ENCODE data around the gene REL. TPM values are rescaled to one million over a fixed set of nuclear protein-coding genes. Genes with fewer than 3 reads are reported as not detected.

REL gene
- total RNA-seq, 1 experiment from 2014 or later, result 23.4 TPM

GRCh38 chr2:60932954-60933353 lies 51.6 kb downstream of the REL start:
- DNase-seq, result no peak
- CTCF ChIA-PET, result no interaction called here
- Mint-ChIP-seq H3K9me3 (ENCODE audit: low read depth, unreplicated experiment) (no peaks in the 10 kb centered on the region), H3K27ac (ENCODE audit: unreplicated experiment) (no peak overlapping the region), H3K36me3 (ENCODE audit: insufficient read depth, unreplicated experiment) (peaks cover 10% of the 10 kb centered on the region), H3K4me1 (ENCODE audit: low read depth, unreplicated experiment) (no peaks in the 10 kb centered on the region), H3K27me3 (ENCODE audit: unreplicated experiment) (no peaks in the 10 kb centered on the region), H3K4me3 (ENCODE audit: low read depth, unreplicated experiment) (no peak overlapping the region)
- BruUV-seq (replicated peaks), result no TSS peak
- TF ChIP-seq, protein P1, sequence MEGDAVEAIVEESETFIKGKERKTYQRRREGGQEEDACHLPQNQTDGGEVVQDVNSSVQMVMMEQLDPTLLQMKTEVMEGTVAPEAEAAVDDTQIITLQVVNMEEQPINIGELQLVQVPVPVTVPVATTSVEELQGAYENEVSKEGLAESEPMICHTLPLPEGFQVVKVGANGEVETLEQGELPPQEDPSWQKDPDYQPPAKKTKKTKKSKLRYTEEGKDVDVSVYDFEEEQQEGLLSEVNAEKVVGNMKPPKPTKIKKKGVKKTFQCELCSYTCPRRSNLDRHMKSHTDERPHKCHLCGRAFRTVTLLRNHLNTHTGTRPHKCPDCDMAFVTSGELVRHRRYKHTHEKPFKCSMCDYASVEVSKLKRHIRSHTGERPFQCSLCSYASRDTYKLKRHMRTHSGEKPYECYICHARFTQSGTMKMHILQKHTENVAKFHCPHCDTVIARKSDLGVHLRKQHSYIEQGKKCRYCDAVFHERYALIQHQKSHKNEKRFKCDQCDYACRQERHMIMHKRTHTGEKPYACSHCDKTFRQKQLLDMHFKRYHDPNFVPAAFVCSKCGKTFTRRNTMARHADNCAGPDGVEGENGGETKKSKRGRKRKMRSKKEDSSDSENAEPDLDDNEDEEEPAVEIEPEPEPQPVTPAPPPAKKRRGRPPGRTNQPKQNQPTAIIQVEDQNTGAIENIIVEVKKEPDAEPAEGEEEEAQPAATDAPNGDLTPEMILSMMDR (IDR thresholded peaks at IDR 0.05; ENCODE audit: unreplicated experiment), result no peak
- intact Hi-C loops (cut with micrococcal nuclease; ENCODE audit: unreplicated experiment), result no loop called here

GRCh38 chr2:60934165-60934722 lies 52.9 kb downstream of the REL start:
- H3K36me3 Mint-ChIP-seq (ENCODE audit: insufficient read depth, unreplicated experiment), result peaks cover 11% of the 10 kb centered on the region
- intact Hi-C loops (cut with micrococcal nuclease; ENCODE audit: unreplicated experiment), result no loop called here
- CTCF ChIA-PET, result interaction anchor here (0.6 kb wide), 1 partner anchor 8 kb away, joined by 4 read pairs; no protein-coding TSS in a partner anchor

GRCh38 chr2:60936757-60937156 lies 55.4 kb downstream of the REL start:
- no peaks in the 10 kb centered on the region for H3K27me3 Mint-ChIP-seq (ENCODE audit: unreplicated experiment)
- H3K4me3 Mint-ChIP-seq (ENCODE audit: low read depth, unreplicated experiment), result no peak overlapping the region
- intact Hi-C loops (cut with micrococcal nuclease; ENCODE audit: unreplicated experiment), result no loop called here
- H3K9me3 Mint-ChIP-seq (ENCODE audit: low read depth, unreplicated experiment), result no peaks in the 10 kb centered on the region
- CTCF ChIA-PET, result no interaction called here
- peaks cover 11% of the 10 kb centered on the region for H3K36me3 Mint-ChIP-seq (ENCODE audit: insufficient read depth, unreplicated experiment)
- no peak overlapping the region for H3K27ac Mint-ChIP-seq (ENCODE audit: unreplicated experiment)
- TF ChIP-seq, protein P1 (IDR thresholded peaks at IDR 0.05; ENCODE audit: unreplicated experiment), result no peak
- no peak for DNase-seq
- no peaks in the 10 kb centered on the region for H3K4me1 Mint-ChIP-seq (ENCODE audit: low read depth, unreplicated experiment)
- no TSS peak for BruUV-seq (replicated peaks)

More at GRCh38 chr2:60934165-60934722, 52.9 kb downstream of the REL start:
- Mint-ChIP-seq H3K4me3 (ENCODE audit: low read depth, unreplicated experiment) (no peak overlapping the region), H3K27ac (ENCODE audit: unreplicated experiment) (no peak overlapping the region), H3K4me1 (ENCODE audit: low read depth, unreplicated experiment) (no peaks in the 10 kb centered on the region), H3K27me3 (ENCODE audit: unreplicated experiment) (no peaks in the 10 kb centered on the region), H3K9me3 (ENCODE audit: low read depth, unreplicated experiment) (no peaks in the 10 kb centered on the region)
- no TSS peak for BruUV-seq (replicated peaks)
- TF ChIP-seq, protein P1 (IDR thresholded peaks at IDR 0.05; ENCODE audit: unreplicated experiment), result no peak
- DNase-seq, result no peak

DNA sequence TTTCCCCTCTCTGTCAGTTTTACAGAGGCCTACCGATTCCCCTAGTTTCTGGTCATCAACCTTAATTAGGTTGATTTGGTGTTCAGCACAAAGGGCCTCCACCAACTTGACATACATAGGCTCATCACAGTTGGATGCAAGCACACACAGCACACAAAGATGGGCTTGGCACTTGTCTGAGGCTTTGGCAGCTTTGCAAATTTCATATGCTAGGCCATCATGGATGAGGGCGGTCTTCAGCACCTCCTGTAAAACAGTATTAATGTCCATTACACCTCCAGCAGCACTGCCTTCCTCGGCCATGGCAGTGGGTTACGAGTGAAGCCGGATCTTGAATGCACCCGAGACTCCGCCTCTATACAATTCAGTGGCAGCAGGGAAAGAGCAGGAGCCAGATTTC lies 56.9 kb downstream of the REL start:
- DNase-seq, result no peak
- CTCF ChIA-PET, result interaction anchor here (0.7 kb wide), 1 partner anchor 122 kb away, joined by 3 read pairs; no protein-coding TSS in a partner anchor
- H3K27ac Mint-ChIP-seq (ENCODE audit: unreplicated experiment), result no peak overlapping the region
- intact Hi-C loops (cut with micrococcal nuclease; ENCODE audit: unreplicated experiment), result no loop called here
- H3K9me3 Mint-ChIP-seq (ENCODE audit: low read depth, unreplicated experiment), result no peaks in the 10 kb centered on the region
- no peaks in the 10 kb centered on the region for H3K27me3 Mint-ChIP-seq (ENCODE audit: unreplicated experiment)
- H3K36me3 Mint-ChIP-seq (ENCODE audit: insufficient read depth, unreplicated experiment), result peaks cover 5% of the 10 kb centered on the region
- no TSS peak for BruUV-seq (replicated peaks)
- H3K4me1 Mint-ChIP-seq (ENCODE audit: low read depth, unreplicated experiment), result no peaks in the 10 kb centered on the region
- no peak overlapping the region for H3K4me3 Mint-ChIP-seq (ENCODE audit: low read depth, unreplicated experiment)
- TF ChIP-seq, protein P1 (IDR thresholded peaks at IDR 0.05; ENCODE audit: unreplicated experiment), result no peak
